Uterus (tissue), 2 donors: ENCODE measurements around the gene LGALS7.

Source experiments
- CTCF ChIP-seq, 4 experiments: fragments of 200-600 bp in 2 of 4; fragments of 450-650 bp in 2 of 4; sonication (generic) in 2 of 4; IDR thresholded peaks; one replicate each; pipeline ENCODE4 v1.5.1; 2016 to 2019; ENCODE audit warnings: antibody characterized with exemption in 4 of 4, mild to moderate bottlenecking in 2 of 4, moderate library complexity in 1 of 4
- POLR2A ChIP-seq, 2 donors: fragments of 450-650 bp; IDR thresholded peaks; one replicate each; pipeline ENCODE4 v1.6.1; 2016; ENCODE audit warnings: antibody characterized with exemption in 2 of 2, mild to moderate bottlenecking in 1 of 2, moderate library complexity in 1 of 2

- TF ChIP-seq CTCF (IDR thresholded peaks at IDR 0.05) (no peak), POLR2A (IDR thresholded peaks at IDR 0.05) (no peak)
These were observed 38.0 kb downstream of the LGALS7 start for GRCh38 chr19:38735257-38735686.
